H54 (cell line): ENCODE measurements around the gene GAB3.

Experiments
- DNase-seq: peaks from one replicate; pipeline ENCODE4 v3.0.0; 2011; ENCODE audit warnings: low spot score, mixed read lengths; ENCODE audit not compliant: insufficient read length
- FAIRE-seq: peaks from 3 replicates; lab custom pipeline; 2011; peaks lifted over from hg19 to GRCh38; lab: Jason Lieb, UNC
- POLR2A ChIP-seq: IDR thresholded peaks from 2 replicates; pipeline ENCODE4 v1.6.1; 2011; ENCODE audit warnings: low read depth, mild to moderate bottlenecking, low read length

GAB3 gene

DNA sequence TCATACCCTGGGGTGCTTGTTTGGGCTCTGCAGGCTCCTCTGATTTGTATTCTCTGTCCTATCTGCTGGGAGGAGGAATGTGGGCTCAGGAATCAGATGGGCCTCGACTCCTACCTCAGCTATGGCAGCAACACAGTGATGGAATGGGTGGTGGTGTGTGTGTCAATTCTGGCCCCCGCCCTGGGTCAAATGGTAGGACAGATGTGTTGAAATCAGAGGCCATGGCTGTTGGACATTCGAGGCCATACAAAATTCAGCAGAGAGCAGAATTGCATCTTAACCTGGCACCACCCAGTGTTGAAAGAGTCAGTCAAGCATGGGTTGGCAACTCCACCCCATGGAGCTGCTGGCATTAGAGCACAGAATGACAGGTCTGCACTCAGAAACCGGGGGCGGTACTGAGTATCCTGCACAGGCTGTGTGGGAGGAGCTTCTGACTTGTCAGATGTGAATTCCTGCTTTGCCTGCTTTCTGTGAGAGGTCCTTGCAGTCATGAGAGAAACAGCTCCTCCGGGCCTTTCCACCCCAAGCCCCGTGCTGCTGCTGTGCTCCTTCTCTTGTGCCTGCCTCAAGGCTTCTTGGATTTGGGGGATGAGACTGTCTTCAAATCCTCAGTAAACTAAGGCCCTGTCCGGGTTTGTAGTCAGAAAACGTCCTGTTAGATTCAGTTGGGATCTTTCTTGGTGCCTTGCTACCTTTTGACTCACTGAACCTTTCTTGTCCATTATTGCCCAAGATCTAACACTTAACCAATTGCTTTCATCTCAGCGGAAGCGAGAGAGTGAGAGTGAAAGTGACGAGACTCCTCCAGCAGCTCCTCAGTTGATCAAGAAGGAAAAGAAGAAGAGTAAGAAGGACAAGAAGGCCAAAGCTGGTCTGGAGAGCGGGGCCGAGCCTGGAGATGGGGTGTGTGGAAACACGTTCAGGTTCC, 24.8 kb upstream of the GAB3 start:
- FAIRE-seq: no peak
- peak; percentile 23 for DNase-seq
- TF ChIP-seq POLR2A: no peak

DNA sequence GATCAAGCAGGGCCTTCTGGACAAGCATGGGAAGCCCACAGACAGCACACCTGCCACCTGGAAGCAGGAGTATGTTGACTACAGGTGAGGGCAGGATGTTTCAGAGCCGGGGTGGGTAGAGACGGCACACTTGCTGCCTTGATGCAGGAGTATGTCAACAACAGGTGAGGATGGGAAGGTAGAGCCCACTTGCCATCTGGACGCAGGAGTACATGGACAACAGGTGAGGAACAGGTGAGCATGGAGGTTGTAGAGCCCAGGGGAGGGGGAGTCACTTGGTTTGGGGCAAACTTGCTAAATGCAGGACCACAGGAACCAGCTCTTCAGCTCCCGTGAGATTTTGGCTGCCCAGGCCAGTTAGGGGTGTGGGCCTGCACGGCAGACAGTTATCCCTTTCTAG, 23.7 kb upstream of the GAB3 start:
- no peak for DNase-seq
- no peak for FAIRE-seq
- TF ChIP-seq POLR2A: no peak

DNA sequence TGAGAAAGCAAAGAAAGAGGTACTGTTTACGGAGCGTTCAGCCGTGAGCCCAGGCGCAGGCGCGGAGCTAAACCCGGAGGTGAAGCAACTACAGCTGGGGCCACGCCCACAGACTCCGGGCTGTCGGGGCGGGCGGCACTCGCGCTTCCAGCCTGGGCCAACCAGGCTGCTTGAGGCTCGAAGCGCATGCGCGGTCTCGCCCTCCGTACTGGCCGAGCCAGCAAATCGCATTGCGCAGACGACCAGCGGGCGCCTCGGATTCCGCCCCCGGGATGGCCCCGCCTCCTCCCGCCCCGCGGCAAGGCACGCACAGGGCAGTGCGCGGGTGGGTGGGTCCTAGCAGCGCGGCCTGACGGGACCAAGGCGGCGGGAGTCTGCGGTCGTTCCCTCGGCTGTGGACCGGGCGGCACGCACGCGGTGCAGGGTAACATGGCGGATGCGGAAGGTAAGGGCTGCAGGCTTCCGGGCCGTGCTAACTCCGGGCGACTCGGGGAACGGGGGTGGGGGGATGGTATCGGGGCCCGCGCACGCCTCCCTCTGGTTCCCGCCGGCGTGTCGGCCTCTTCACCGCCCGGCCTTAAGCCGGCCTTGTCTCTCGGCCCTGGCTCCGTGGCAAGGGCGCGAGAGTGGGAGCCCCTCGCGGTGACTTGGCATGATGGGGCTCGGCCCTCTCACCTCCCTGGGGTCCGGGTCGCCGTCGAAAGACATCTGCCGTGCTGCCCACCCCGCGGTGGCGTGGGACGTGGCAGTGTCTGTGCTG, 11.8 kb upstream of the GAB3 start, which contains the start of gene DKC1:
TSS of gene DKC1 (plus strand) at position 328 of the 760 bp plus-strand sequence. CDS start at position 430, 102 bp downstream.
- DNase-seq (peak; percentile 90), FAIRE-seq (peak; percentile 74)

DNA sequence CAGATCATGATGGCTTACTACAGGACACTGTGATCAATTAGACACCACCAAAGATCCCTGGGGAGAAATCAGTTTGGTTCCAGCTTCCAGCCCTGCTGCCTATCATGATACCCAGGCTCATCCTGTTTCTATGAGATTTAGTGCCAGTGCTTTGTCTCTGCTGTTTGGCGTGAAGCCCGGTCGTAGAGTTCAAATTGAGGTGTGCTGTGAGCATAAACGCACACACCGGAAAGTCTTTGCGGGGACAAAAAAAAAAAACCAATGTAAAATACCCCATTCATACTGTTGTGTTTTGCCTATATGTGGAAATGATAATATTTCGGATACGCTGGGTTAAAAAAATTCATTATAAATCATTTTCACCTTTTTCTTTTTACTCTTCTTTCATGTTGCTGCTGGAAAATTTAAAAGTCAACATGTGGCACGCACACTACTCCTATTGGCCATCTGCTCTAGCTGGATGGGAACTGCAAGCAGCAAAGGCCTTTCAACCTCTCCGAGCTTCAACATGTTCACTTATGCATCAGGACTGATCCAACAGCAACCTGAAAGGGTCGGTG, 11.2 kb upstream of the GAB3 start:
- TF ChIP-seq POLR2A: no peak
- no peak for DNase-seq
- no peak for FAIRE-seq

More for the DNA sequence above, 11.8 kb upstream of the GAB3 start, which contains the start of gene DKC1:
- TF ChIP-seq POLR2A: peak; percentile 72

DNA sequence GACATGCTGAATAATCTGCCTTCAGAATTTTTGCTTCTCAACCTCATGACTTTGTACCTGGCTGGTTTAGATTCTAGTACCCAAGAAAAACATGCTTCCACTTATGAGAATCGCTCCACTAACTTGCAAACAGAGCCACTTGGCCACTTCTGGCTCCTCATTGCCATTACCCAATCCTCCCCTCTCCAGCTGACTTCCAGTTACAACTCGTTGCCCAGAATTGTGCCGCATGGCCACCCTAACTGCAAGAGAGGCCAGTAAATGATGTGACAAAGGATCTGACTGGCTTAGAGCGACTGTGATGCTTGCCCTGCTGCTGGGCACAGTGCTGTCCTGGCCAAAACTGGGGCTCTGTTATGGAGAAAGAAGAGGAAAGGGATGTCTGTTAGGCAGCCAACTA, 7.8 kb upstream of the GAB3 start:
- DNase-seq (no peak), FAIRE-seq (no peak)
- TF ChIP-seq POLR2A: no peak

DNA sequence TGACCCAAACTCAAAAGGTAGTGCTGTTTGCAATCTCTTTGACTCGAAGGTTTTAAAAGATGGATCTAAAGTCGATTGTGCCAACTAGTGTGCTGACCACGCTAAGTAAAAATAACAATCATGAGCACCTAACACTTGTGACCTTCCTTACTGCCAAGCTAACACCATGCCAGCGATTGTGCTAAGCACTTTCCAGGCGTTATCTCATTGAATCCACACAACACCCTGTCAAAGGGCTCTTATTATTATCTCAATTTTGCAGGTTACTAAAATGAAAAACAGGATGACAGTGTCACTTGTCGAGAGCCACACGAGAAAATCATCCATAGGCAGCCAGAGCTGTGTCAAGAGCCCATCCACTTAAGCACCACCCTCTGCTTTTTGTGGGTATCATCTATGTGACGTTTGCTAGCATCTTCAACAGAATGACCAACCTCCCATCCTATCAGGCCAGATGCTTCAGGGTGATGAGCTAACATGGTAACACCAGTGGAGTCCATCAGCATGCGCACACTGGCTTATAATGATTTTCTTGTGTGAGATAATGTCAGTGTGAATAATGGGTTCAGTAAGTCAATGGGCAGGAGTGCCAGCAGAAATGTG, 893 bp upstream of the GAB3 start:
- TF ChIP-seq POLR2A: no peak
- FAIRE-seq (no peak), DNase-seq (no peak)

DNA sequence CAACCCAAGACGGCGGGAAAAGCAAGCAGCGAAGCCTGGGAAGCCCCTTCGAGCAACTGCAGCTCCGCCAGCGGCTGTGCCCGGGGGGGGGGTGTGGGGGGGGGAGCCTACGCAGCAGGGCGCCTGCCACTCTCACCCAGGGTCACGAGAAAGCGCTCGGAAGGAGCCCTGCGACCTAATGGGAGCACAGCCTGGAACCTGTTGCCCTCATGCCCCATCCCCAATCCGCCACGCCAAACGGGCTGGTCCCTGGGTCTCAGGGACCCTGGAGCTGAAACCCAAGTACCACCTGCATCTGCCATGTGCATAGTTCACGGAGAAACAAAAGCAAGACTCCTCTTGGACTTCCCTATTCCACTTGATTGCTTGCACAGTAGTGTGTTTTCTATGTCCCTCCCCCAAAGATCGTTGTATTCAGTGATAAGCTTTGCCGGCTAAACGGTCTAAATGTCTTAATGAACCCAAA, 359 bp upstream of the GAB3 start:
- no peak for TF ChIP-seq POLR2A
- FAIRE-seq: no peak
- no peak for DNase-seq

DNA sequence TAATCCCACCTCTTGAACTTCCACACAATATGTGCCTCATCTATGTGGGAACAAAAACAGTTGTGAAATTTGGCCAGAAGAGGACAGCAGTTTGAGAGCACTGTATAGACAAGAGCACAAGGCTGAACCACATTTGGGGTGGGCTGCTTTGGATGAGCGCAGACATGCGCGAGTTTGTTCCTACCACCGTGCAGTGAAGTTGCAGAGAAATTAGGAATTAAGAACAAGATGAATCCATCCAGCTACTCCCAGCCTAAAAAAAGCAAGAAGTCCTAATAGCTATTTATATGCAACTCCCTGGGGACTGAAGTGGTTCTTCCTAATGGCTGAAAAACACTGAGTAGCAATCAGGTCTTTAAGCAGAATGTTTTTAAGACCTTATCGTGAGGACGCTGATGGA, 1.0 kb downstream of the GAB3 start:
- no peak for TF ChIP-seq POLR2A
- FAIRE-seq (no peak), DNase-seq (no peak)

DNA sequence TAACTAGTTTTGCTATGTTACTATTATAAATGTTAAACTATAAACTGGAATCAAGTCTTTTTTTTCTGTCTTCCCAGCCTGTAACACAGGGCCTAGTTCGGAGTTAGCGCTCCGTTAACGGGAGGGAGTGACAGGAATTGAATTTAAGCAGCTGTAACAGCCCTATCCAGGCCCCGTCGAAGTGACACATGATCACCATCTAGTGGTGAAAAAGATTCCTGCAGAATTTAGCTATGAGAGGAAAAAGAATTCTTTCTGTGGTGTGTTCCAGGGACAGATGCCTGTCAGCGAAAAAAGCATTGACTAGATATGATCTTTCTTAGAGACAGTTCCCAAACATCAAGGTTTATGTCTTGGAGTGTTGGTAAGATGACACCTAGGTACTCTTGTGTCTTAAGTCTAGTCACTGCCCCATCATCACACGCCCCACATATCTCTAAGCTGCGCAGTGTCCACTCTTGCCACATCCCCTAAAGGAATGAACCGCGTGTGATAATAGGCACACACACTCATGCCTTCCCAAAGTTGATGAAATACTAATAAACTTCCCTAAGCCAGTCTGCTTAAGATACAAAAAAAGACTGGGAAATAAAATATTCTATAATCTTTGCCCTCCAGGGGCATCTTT, 2.1 kb downstream of the GAB3 start:
- FAIRE-seq (peak; percentile 81), DNase-seq (no peak)
- no peak for TF ChIP-seq POLR2A

DNA sequence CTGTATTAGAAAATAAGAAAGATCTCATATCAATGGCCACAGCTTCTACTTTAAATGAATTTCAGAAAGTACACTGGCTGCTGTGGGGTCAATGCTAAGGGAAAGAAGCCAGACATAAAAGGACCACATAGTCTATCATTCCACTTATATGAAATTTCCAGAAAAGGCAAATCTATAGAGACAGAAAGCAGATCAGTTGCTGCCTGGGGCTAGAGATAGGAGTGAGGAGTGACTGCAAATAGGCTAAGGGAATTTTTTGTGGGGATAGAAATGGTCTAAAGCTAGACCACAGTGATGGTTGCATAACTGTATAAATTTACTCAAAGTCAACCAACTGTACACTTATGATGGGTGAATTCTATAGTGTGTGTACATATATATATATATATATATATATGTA, 8.3 kb downstream of the GAB3 start:
- FAIRE-seq (no peak), DNase-seq (no peak)
- no peak for TF ChIP-seq POLR2A

DNA sequence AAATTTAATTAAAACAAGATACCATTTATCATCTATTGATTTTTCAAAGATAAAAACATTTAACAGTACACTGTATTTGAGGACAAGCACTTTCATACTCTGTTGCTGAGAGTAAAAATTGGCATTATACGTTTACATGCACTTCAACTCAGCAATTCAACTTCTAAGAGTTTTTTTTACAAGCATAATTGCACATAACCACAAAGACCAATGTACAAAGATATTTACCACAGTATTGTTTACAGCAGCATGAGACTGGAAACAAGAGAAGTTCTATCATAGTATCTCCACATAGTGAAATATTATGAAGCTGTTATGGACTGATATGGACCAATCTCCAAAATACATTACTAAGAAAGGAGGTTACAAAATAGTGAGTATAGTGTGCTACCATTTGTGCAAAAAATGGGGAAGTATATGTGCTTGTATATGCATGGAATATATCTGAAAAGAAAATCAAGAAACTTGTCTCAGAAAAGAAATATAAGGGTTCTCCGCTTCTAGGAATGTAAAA, 10.9 kb downstream of the GAB3 start:
- no peak for FAIRE-seq

DNA sequence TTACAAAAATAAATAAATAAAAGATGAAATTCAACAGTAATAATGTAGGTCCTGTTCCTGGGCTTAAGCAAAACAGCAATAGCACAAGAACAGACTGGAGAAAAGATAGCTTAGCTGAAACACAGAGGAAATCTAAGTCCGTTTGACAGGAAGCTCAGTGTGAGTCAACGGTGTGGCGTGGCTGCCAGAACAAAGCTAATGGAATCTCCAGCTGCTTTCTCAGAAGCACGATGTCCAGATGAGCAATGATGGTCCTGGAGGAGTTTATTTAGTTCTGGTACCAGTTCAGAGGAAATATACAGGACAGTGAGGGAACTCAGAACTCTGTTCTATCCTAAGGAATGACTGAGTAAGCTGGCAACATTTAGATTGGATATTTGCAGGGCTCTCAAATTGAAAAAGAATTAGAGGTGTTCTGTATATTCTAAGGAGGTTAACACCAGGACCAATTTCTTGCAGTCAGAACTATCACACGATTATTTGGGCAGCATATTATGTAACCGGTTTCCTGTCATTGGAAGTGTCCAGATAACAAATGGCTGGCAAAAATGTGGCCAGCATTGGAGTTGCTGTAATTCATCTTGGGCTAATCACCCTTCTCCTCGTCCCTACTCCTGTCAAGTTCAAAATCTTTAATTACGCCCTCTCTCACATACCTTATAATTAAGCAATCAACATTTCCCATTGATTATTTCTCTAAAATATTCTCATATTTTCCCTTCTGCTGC, 12.7 kb downstream of the GAB3 start:
- peak; percentile 89 for FAIRE-seq
- no peak for DNase-seq

More for the DNA sequence above, 10.9 kb downstream of the GAB3 start:
- DNase-seq: no peak
- TF ChIP-seq POLR2A: no peak

DNA sequence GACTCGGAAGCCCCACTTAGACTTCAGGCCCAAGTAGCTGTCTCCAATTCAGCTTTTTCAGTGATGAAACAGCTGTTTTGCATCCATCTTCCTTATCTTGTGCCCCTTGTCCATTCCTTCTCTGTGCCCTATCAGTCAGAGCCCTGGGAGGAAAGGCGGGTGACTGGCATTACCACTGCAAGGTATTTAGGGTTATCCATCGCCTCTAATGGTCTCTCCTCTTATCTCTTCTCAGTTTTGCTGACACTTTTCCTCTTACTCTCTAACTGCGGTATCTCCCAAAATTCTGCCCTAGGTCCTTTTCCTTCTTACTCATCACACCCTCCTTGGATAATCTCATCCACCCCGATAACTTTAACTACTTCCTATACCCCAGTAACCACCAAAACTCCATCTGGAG, 13.7 kb downstream of the GAB3 start:
- DNase-seq (no peak), FAIRE-seq (no peak)
- no peak for TF ChIP-seq POLR2A

More for the DNA sequence above, 12.7 kb downstream of the GAB3 start:
- TF ChIP-seq POLR2A: no peak
